OCI-LY7 (cell line): ENCODE measurements around the gene PDGFD. TPM values are rescaled to one million over a fixed set of nuclear protein-coding genes. Genes with fewer than 3 reads are reported as not detected.

Source experiments
- BruUV-seq: library from RNA; stranded (reverse); fragments of 400-500 nt; replicated peaks from 2 replicates; lab custom pipeline; 2021; lab: Mats Ljungman, UMichigan
- CTCF ChIA-PET: fragments of 300-600 bp; sonication (Branson Sonifier 250); formaldehyde crosslinking; loops from one replicate; lab custom pipeline; 2022; ENCODE audit warnings: antibody characterized with exemption; ENCODE audit not compliant: unreplicated experiment; lab: Charles Lee
- POLR2A ChIA-PET: fragments of 300-600 bp; sonication (Branson Sonifier 250); formaldehyde crosslinking; loops from one replicate; lab custom pipeline; 2022; ENCODE audit warnings: antibody characterized with exemption; lab: Charles Lee
- DNase-seq: peaks from one replicate; pipeline ENCODE4 v3.0.0-alpha.2; 2015; ENCODE audit warnings: low spot score
- H2AFZ ChIP-seq: fragments of 200-600 bp; sonication (generic), shearing (Covaris generic); 2 replicates; pipeline ENCODE4 v1.6.1; 2014; ENCODE audit warnings: mild to moderate bottlenecking, antibody characterized with exemption, low read length, moderate library complexity
- H3K27ac ChIP-seq: fragments of 200-600 bp; sonication (generic); 2 replicates; pipeline ENCODE4 v1.5.1; 2014; ENCODE audit warnings: mixed run types, low read depth, mild to moderate bottlenecking, moderate library complexity, low read length, inconsistent platforms; ENCODE audit not compliant: poor library complexity, severe bottlenecking
- H3K36me3 ChIP-seq: fragments of 200-600 bp; sonication (generic); 2 replicates; pipeline ENCODE4 v1.6.1; 2014; ENCODE audit warnings: mild to moderate bottlenecking, antibody characterized with exemption, low read length, moderate library complexity, mixed read lengths; ENCODE audit not compliant: insufficient read depth
- H3K4me1 ChIP-seq: fragments of 200-600 bp; sonication (generic); 2 replicates; pipeline ENCODE4 v1.5.1; 2014; ENCODE audit warnings: mild to moderate bottlenecking, low read length; ENCODE audit not compliant: insufficient read depth, poor library complexity, severe bottlenecking
- H3K4me2 ChIP-seq: fragments of 200-600 bp; sonication (generic); 2 replicates; pipeline ENCODE4 v1.6.1; 2014; ENCODE audit warnings: mild to moderate bottlenecking, low read length
- H3K4me3 ChIP-seq: fragments of 200-600 bp; sonication (generic); 2 replicates; pipeline ENCODE4 v1.5.1; 2014; ENCODE audit warnings: mild to moderate bottlenecking, low read depth, low read length; ENCODE audit not compliant: poor library complexity, severe bottlenecking
- H3K79me2 ChIP-seq: fragments of 200-600 bp; sonication (generic); 2 replicates; pipeline ENCODE4 v1.6.1; 2016; ENCODE audit warnings: low read depth, mild to moderate bottlenecking, low read length, moderate library complexity, mixed read lengths; ENCODE audit not compliant: insufficient read depth
- H3K9me2 ChIP-seq: fragments of 200-600 bp; sonication (generic); 2 replicates; pipeline ENCODE4 v1.6.1; 2016; ENCODE audit warnings: mild to moderate bottlenecking, low read length, mixed read lengths; ENCODE audit not compliant: insufficient read depth
- H3K9me3 ChIP-seq: fragments of 200-600 bp; sonication (generic); 2 replicates; pipeline ENCODE4 v1.6.1; 2014; ENCODE audit warnings: mild to moderate bottlenecking, mixed run types, low read length, mixed read lengths
- H4K20me1 ChIP-seq: fragments of 200-600 bp; sonication (generic); 2 replicates; pipeline ENCODE4 v1.6.1; 2014; ENCODE audit warnings: mild to moderate bottlenecking, antibody characterized with exemption, low read length, moderate library complexity, mixed read lengths; ENCODE audit not compliant: insufficient read depth
- CTCF ChIP-seq: fragments of 200-600 bp; sonication (generic); conservative IDR thresholded peaks from 2 replicates; pipeline ENCODE4 v1.5.1; 2014; ENCODE audit warnings: mild to moderate bottlenecking, antibody characterized with exemption, low read length, moderate library complexity, mixed read lengths
- EZH2phosphoT487 ChIP-seq: fragments of 200-600 bp; sonication (generic); IDR thresholded peaks from 2 replicates; pipeline ENCODE4 v1.6.1; 2018; ENCODE audit warnings: low read depth, borderline replicate concordance, mild to moderate bottlenecking, mixed run types, antibody characterized with exemption, low read length, moderate library complexity, mixed read lengths
- intact Hi-C: fragments of 100-400 bp; cut with micrococcal nuclease; formaldehyde crosslinking; loops from one replicate; pipeline ENCODE4 v1.10.0; 2022; ENCODE audit not compliant: unreplicated experiment
- total RNA-seq, 2 experiments: library from RNA; depleted of rRNA in 1 of 2; stranded (reverse); fragments of >200 nt in 1 of 2; shearing (Covaris generic) in 1 of 2; gene quantifications; 2 replicates each; pipeline ENCODE4 v1.2.3, GENCODE V29; 2014 to 2022

PDGFD gene
- total RNA-seq, 2 experiments from 2014 or later: 1.0 to 6.0 TPM

GRCh38 chr11:104118105-104118744 is 45.7 kb downstream of the PDGFD start:
- no TSS peak for BruUV-seq
- H3K4me3 ChIP-seq: no peak overlapping the region

GRCh38 chr11:104113541-104113940 is 50.4 kb downstream of the PDGFD start:
- Histone ChIP-seq H3K9me3 (no peaks in the 10 kb centered on the region), H2AFZ (no peak overlapping the region), H3K4me2 (no peak overlapping the region), H3K79me2 (no peaks in the 10 kb centered on the region), H3K36me3 (no peaks in the 10 kb centered on the region), H3K27ac (no peak overlapping the region), H3K4me3 (no peak overlapping the region), H4K20me1 (no peaks in the 10 kb centered on the region), H3K9me2 (no peaks in the 10 kb centered on the region), H3K4me1 (no peaks in the 10 kb centered on the region)
- ChIA-PET POLR2A (no interaction called here), CTCF (no interaction called here)
- no TSS peak for BruUV-seq
- DNase-seq: no peak
- intact Hi-C loops: no loop called here
- TF ChIP-seq CTCF: no peak
- TF ChIP-seq EZH2phosphoT487: no peak

More at GRCh38 chr11:104118105-104118744, 45.7 kb downstream of the PDGFD start:
- H3K27ac ChIP-seq: no peak overlapping the region
- intact Hi-C loops: no loop called here
- H3K36me3 ChIP-seq: no peaks in the 10 kb centered on the region
- H2AFZ ChIP-seq: no peak overlapping the region
- TF ChIP-seq CTCF: no peak
- TF ChIP-seq EZH2phosphoT487: no peak
- CTCF ChIA-PET: no interaction called here
- no peaks in the 10 kb centered on the region for H3K4me1 ChIP-seq
- POLR2A ChIA-PET: no interaction called here
- H3K4me2 ChIP-seq: no peak overlapping the region
- peak; percentile 2 for DNase-seq
- no peaks in the 10 kb centered on the region for H4K20me1 ChIP-seq
- H3K79me2 ChIP-seq: no peaks in the 10 kb centered on the region
- H3K9me3 ChIP-seq: no peaks in the 10 kb centered on the region
- no peaks in the 10 kb centered on the region for H3K9me2 ChIP-seq

- CTCF ChIA-PET: no interaction called here
These were observed 57.7 kb downstream of the PDGFD start for GRCh38 chr11:104106136-104106754.

More at GRCh38 chr11:104106136-104106754, 57.7 kb downstream of the PDGFD start:
- Histone ChIP-seq H4K20me1 (no peaks in the 10 kb centered on the region), H2AFZ (no peak overlapping the region), H3K4me1 (no peaks in the 10 kb centered on the region), H3K4me3 (no peak overlapping the region), H3K27ac (no peak overlapping the region), H3K9me3 (no peaks in the 10 kb centered on the region), H3K4me2 (no peak overlapping the region), H3K9me2 (no peaks in the 10 kb centered on the region), H3K36me3 (no peaks in the 10 kb centered on the region), H3K79me2 (no peaks in the 10 kb centered on the region)
- intact Hi-C loops: no loop called here
- no peak for DNase-seq
- no TSS peak for BruUV-seq
- POLR2A ChIA-PET: no interaction called here
- TF ChIP-seq CTCF (no peak), EZH2phosphoT487 (no peak)
